NCI-H510A (cell line): ENCODE data around the gene ZNF385A.

Source experiments
- DNase-seq: peaks from one replicate; lab custom pipeline; 2025; lab: John Stamatoyannopoulos, UW

Gene ZNF385A

GRCh38 chr12:54384591-54385041, at the start of gene ZNF385A:
Gene ZNF385A (minus strand): TSS chr12:54384733. CDS start chr12:54384514, 219 bp downstream.
- no peak for DNase-seq

GRCh38 chr12:54432815-54433164, 48.3 kb upstream of the ZNF385A start:
- no peak for DNase-seq

DNA sequence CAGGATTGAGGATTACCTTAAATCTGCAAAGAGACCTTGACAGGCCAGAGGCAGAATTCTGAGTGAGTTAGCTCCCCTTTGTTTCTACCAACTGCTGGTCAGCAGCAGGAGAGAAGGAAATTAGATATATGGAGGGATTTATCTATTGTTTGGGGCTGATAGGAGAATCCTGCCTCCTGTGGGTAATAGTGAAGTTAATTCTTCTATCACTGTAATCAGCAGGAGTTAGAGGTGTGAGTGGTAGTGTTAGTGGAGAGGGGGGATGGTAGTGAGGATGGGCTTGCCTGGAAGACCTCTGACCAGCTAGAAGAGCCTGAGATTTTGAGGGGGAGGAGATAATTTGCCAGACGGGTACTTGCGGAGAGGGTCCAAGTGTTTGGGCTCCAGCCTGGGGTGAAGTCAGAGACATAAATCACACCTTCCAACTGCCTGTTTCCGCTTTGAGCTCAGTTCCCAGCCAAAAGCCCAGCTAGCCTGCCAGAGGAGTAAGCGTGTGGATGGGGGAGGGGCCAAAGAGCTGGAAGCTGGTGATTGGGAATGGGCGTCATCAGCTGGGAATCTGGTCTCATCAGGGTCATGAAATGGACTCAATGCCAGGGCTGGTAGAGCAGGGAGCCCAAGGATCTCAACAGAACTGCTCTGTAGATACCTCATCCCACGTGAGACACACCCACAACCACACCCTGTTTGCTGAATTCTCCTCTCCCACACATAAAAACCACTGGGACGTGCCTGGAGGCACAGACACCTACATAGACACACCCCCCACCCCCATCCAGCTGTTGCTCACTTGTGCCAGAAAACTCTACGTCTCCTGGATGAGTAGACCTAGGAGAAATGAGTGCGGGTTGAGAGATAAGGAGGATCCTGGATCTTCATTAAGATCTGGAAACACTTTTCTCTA, 47.6 kb upstream of the ZNF385A start:
- no peak for DNase-seq

GRCh38 chr12:54430471-54431069, 46.0 kb upstream of the ZNF385A start:
- no peak for DNase-seq

- DNase-seq = no peak
Observed at GRCh38 chr12:54429014-54429471, 44.5 kb upstream of the ZNF385A start.

DNA sequence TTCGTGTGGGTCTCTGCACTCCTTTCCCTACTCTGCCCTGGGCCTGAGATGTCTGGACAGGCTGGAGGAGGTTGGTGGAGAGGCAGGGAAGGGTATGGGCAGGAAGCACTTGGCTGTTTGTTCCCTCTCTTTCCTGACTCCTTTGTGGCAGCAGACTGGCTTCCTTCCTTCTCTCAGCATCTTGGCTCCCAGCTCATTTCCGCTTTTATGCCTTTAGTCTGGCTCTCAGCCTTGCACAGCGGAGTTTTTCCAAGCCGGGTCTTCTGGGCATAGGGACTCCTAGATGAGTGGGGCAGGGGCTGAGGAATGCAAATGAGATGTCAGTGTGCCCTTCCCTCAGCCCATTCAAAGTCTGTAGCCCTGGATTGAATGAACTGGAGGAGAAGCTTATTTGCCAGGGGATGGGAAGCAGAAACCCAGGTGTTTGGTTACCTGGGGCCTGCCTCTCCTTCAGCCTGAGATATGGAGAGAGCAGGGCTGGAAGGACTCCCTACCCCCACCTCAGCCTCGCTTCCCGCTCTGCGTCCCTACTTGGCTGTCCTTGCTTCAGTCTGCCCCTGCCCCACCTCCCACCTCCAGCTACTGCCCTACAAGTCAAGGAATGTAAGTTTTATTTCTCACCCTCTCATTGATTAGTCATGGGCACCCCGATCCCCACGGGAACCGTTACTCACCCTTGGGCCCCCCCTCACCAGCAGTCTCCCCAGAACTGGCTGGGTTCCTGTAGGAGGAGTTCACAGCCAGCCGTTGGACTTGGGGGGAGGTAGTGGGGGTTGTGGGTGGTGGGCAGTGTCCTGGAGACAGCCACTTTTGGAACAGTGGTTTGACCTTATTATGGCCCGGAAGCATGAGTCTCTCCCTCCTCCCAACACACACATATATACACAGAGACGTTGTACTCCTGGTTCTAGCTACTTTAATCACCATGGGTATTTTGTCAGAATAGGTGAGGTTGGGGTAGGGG, 43.8 kb upstream of the ZNF385A start:
- no peak for DNase-seq

DNA sequence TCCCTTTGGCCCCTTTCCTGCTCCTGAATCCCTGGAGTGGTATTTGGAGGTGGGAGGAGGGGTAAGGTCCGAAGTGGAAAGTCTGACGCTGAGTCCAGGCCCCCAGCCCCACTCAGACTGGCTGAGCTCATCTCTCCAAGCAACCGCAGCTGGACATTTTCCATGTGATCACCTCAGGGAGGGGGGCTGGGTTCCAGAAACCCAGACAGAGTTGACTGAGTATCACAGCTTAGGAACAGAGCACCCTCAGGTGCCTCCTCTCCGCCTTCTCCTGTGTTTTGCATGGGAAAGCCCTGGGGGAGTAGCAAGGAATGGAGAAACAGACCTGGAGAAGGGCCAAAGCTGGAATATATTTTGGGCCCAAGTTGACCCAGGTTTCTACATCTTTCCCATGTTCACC, 42.6 kb upstream of the ZNF385A start:
- no peak for DNase-seq

DNA sequence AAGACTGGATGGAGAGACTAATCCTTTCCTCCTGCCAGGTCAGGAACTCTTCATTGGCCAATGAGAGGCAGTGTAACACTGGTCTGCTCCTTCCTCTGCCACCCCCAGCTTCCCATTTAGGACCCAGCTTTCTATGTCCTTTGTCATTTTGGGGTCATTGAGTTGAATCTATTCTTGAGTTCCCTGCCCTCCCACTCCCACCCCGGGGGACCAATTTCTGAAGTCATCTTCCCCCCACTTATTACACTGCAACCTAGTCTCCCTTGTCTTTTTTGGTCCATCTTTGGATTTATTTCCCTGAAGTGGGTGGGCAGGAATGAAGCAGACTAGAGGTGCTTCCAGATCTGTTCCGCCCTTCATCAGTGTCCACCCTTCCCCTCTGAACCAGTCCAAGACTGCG, 42.2 kb upstream of the ZNF385A start:
- DNase-seq = no peak

- DNase-seq = no peak
Observed at GRCh38 chr12:54425702-54426101, 41.2 kb upstream of the ZNF385A start.

DNA sequence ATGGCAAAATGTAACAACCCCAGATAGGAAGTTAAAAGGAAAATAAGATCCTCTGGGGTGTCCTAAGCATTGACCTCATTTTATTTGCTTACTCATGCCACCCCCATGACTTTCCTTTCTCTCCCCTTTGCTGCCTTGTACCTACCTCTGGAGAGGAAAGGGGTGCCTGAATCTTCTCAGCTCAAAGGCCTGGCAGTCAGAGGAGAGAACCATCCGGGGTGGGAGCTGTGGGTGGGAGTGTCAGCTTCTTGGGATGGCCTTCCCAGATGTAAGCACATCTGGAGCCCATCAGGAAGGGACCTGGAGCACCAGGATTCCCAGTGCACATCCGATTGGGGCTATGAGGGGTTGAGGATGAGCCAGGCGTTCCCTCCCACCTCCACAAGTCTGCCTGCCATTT, 39.7 kb upstream of the ZNF385A start:
- DNase-seq = no peak

DNA sequence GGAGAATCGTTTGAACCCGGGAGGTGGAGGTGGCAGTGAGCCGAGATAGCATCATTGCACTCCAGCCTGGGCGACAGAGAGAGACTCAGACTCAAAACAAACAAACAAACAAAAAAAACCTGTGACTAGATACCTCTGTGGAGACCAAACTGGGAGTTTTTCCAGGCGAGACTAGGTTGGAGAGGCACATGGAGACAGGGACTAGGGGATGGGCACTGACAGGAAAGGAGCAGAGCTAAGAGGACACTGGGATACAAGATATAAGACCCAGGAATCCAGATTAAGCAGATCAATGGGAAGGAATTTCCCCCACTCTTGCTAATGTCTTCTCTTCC, 39.2 kb upstream of the ZNF385A start:
- DNase-seq = no peak

- DNase-seq = no peak
Observed at GRCh38 chr12:54421879-54422250, 37.3 kb upstream of the ZNF385A start.

GRCh38 chr12:54421175-54421878, 36.8 kb upstream of the ZNF385A start:
- no peak for DNase-seq

- DNase-seq = no peak
Observed at GRCh38 chr12:54420766-54421144, 36.2 kb upstream of the ZNF385A start.

DNA sequence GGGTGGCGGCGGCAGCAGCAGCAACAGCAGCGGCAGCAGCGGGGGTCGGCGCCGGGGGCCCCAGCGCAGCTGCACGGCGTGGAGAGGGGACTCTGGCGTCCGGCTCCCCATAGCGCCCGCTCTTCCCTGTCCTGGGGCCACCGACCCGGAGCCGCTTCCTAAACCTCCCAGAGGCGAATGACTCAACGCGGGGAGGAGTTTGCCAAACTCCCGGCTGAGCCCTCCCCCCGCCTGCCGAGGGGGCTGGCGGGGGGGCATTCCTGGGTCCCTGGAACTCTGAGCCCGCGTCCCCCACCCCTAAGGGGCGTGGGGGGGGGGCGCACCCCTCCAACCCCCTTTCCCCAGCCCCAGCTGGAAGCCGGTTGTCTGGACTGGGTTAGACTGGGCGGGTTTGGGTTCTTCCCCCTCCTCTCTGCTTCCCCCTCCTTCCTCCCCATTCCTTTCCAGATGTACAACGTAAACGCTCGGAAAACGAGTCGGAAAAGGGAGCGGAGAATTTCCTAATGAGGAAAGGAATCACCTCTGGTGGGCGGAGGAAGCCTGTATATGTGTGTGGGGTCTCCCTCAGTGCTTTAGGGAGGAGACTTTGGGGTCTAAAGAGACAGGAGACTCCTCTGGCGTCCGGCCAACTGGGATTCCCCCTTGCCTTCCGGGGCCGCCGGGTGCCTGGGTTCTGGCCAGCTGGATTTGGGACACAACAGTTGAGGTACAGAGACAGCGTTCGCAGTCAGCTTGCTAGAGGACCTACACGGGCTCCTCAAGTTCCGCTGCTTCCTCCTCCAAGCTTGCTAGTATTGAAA, 34.8 kb upstream of the ZNF385A start, which contains the start of gene ITGA5:
Gene ITGA5 (minus strand): TSS at position 179 of the 800 bp plus-strand sequence. CDS start 68 bp downstream, at position 111.
- no peak for DNase-seq

DNA sequence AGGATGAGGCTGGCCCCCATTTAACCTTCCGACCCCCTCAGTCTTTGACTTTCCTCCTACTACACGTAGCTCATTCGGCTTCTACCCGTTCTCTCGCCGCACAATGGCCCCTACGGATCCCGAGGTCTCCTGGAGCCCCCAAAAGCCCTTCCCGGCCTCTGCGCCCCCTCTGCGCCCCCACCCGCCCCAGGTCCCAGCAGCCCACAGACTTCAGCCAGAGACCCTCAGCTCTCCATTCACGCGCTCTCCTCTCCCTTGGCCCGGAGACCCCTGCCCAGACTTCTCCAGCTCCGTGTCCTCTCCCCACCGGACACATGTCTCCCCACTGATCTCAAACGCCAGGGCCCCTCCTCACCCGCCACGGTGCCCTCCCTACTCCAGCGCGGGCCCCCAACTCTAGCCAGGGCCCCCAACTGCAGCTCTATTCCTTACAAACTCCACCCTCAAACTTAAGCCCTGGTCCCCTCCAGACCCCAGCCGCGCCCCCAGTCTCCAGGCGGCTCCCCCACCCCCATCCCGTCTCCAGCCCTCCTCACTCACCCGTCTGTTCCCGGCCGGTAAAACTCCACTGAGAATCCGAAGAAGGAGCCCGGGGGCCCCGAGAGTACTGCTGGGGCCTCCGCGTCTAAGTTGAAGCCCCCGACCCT, 34.0 kb upstream of the ZNF385A start:
- no peak for DNase-seq

DNA sequence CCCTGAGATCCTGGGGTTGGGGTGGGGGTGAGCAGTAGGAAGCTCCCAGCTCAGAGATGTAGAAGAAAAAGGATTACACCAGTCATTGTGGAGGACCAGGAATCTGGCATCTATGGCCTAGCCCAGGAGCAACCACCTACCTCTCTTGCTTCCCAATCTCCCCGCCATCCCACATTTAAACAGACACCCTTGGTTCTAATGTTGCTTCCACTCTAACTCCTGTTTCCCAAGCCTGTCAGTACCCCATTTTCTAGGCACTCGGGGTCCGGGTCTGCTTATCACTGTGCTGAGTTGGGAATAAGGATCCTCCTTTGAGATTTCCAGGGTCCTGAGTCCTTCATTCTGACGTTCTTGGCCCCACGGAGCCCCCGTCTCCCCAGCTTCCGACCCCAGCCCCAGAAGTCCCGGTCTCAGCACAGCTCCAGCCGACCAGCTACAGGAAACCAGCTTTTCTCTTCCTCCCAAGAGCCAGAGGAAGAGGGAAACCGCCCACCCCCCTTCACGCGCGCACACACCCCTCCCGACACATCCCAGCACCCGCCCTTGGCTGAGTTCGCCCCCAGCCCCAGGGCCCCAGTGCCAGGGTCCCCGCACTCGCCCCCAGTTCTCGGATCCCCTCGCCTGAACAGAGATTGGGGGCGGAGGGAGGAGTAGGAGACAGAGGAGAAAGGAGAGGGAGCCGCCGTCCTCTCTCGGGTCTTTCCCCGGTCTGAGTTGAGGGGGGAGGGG, 33.3 kb upstream of the ZNF385A start:
- no peak for DNase-seq

DNA sequence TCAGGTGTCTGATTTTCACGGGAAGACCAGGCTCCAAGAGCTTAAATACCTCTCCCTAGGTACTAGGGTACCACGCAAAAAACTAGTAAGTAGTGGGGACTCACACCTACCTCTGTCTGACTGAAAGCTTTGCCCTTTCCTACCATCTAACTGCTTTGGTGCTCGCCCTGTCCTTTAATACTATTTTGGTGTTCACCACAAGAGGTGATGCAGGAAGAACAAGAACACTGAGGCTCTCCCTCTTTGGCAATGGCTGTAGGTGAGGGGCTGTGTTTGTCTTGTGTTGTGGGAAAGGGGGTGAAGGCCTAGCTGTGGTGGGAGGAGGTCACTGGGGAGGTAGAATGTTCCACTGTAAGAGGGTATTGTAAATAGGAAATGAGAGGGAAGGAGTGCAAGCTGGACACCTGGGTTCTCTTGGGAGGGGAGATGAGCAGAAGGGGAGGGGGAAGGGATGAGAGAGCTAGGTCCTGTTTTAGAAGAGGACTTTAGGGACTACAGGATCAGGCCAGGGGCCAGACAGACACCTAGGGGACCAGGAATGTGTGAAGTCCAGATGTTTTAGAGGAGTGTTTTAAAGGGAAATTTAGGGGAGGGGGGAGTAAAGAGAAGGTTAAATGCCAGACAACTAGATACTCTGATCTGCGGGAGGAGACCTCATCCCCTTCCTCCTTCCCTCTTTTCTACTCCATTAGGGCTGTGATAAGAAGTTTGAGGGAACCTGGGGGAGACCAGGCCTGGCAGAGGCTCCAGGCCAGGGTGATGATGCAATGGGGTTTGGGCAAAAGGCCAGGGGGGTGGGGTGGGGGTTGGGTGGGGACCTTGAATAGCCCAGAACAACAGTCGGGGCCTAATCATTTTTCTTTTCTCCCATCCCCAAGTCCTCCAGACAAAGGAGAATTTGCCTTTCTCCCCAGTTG, 32.4 kb upstream of the ZNF385A start:
- DNase-seq = no peak
